22Rv1 (cell line): ENCODE measurements around the gene PTPRD.

Experiments
- CTCF ChIP-seq: fragments of 450-650 bp; IDR thresholded peaks from 2 replicates; pipeline ENCODE4 v1.5.1; 2017; ENCODE audit warnings: mild to moderate bottlenecking
- ZFX ChIP-seq: fragments of 450-650 bp; IDR thresholded peaks from 2 replicates; pipeline ENCODE4 v1.6.1; 2017; ENCODE audit warnings: antibody characterized with exemption, borderline replicate concordance

GRCh38 chr9:9846557-9846956 is 766.2 kb downstream of the PTPRD start:
- TF ChIP-seq CTCF: no peak
- no peak for TF ChIP-seq ZFX
